Body of pancreas (tissue), 4 donors: ENCODE results near the gene ARHGEF40. TPM values are rescaled to one million over a fixed set of nuclear protein-coding genes. Genes with fewer than 3 reads are reported as not detected.

Experiments
- ATAC-seq: fragments of 150-250 bp; one replicate; pipeline ENCODE4 v1.9.1; 2016
- DNase-seq, 4 donors: peaks; one replicate each; pipeline ENCODE4 v3.0.0-alpha.2; 2019
- H3K27ac ChIP-seq, 4 donors: fragments of 200-600 bp; sonication (generic); 1 replicate in 3 of 4; 2 replicates in 1 of 4; pipeline versions ENCODE4 v1.5.1 to v1.6.1; 2016 to 2019; ENCODE audit warnings: mild to moderate bottlenecking in 1 of 4, mixed read lengths in 1 of 4, moderate library complexity in 1 of 4
- H3K27me3 ChIP-seq, 2 donors: fragments of 200-600 bp; sonication (generic); one replicate each; pipeline ENCODE4 v1.6.0; 2016; ENCODE audit warnings: mild to moderate bottlenecking in 1 of 2
- H3K36me3 ChIP-seq, 2 donors: fragments of 200-600 bp; sonication (generic); replicated peaks in 1 of 2; 2 replicates each; pipeline ENCODE4 v1.5.1; 2016; ENCODE audit warnings: low read depth in 2 of 2; ENCODE audit not compliant: insufficient read depth in 1 of 2
- H3K4me1 ChIP-seq: fragments of 200-600 bp; sonication (generic); one replicate; pipeline ENCODE4 v1.6.0; 2016
- H3K4me3 ChIP-seq, 2 donors: fragments of 200-600 bp; sonication (generic); 1 replicate in 1 of 2; 2 replicates in 1 of 2; pipeline ENCODE4 v1.5.1; 2016 to 2019
- H3K9me3 ChIP-seq, 3 donors: fragments of 200-600 bp; sonication (generic); 1 replicate in 2 of 3; 2 replicates in 1 of 3; pipeline ENCODE4 v1.5.1; 2016
- CTCF ChIP-seq, 7 experiments: fragments of 450-650 bp in 4 of 7; fragments of 200-600 bp in 3 of 7; sonication (generic) in 3 of 7; IDR thresholded peaks; one replicate each; pipeline ENCODE4 v1.5.1; 2016 to 2019; ENCODE audit warnings: antibody characterized with exemption in 7 of 7
- POLR2A ChIP-seq, 3 donors: fragments of 450-650 bp; IDR thresholded peaks; one replicate each; pipeline ENCODE4 v1.6.1; 2016; ENCODE audit warnings: antibody characterized with exemption in 3 of 3, mild to moderate bottlenecking in 2 of 3
- WGBS, 2 donors: methylation state at CpG; one replicate each; pipeline ENCODE4 v1.1.5; 2017; 5-methylcytosine and 5-hydroxymethylcytosine counted together
- intact Hi-C: fragments of 100-400 bp; cut with DNase I; formaldehyde crosslinking; loops from one replicate; pipeline ENCODE4 v1.15.1; 2023
- total RNA-seq, 2 donors: library from RNA; depleted of rRNA; stranded (reverse); fragments of >200 nt; gene quantifications; one replicate each; pipeline ENCODE4 v1.1.0, GENCODE V29; 2016

Gene ARHGEF40
- total RNA-seq: 100 to 1,000 TPM in 1 of 2 donors, 10 to 100 TPM in 1; 58.4 to 142 TPM

GRCh38 chr14:21070083-21070609, at the start of gene ARHGEF40:
ARHGEF40 (plus strand) TSS chr14:21070304; CDS start chr14:21070397, 93 bp downstream.
- Histone ChIP-seq H3K36me3 (no peaks in the 10 kb centered on the region), H3K4me1 (peaks cover 34% of the 10 kb centered on the region), H3K27me3 (no peaks in the 10 kb centered on the region), H3K27ac (peak within 1 kb of the TSS; percentile 78 to 90 (median 86)), H3K9me3 (no peaks in the 10 kb centered on the region), H3K4me3 (peak within 1 kb of the TSS; percentile 69 to 76)
- peak in 1 of 3 donors; percentile 42 for TF ChIP-seq POLR2A (IDR thresholded peaks at IDR 0.05)
- no peak for TF ChIP-seq CTCF (IDR thresholded peaks at IDR 0.05)
- ATAC-seq: peak; percentile 73
- 1% methylated on average over 5 to 62 of the region's 63 CpGs for WGBS, 2 donors
- peak; percentile 72 to 81 (median 78) for DNase-seq
- intact Hi-C loops: no loop called here

GRCh38 chr14:21020977-21021545, 49.0 kb upstream of the ARHGEF40 start:
- Histone ChIP-seq H3K36me3 (peaks cover 11 to 18% of the 10 kb centered on the region in 2 donors), H3K4me3 (no peak overlapping the region), H3K27me3 (no peaks in the 10 kb centered on the region), H3K9me3 (no peaks in the 10 kb centered on the region), H3K4me1 (peaks cover 33% of the 10 kb centered on the region), H3K27ac (peak overlapping the region in 1 of 4 donors; percentile 7)
- intact Hi-C loops: no loop called here
- WGBS, 2 donors: 70 to 87% methylated on average over 5 of the region's 5 CpGs
- ATAC-seq (no peak), DNase-seq (no peak)
- no peak for TF ChIP-seq POLR2A (IDR thresholded peaks at IDR 0.05)
- TF ChIP-seq CTCF (IDR thresholded peaks at IDR 0.05): no peak

- H3K27ac ChIP-seq: peak overlapping the region in 3 of 4 donors; percentile 22 to 77 (median 30)
- no peak overlapping the region for H3K4me3 ChIP-seq
- H3K4me1 ChIP-seq: peaks cover 33% of the 10 kb centered on the region
- ATAC-seq (no peak), DNase-seq (no peak)
- no peaks in the 10 kb centered on the region for H3K27me3 ChIP-seq
- intact Hi-C loops: no loop called here
- 71 to 81% methylated on average over 5 of the region's 5 CpGs for WGBS, 2 donors
- TF ChIP-seq CTCF (IDR thresholded peaks at IDR 0.05) (no peak), POLR2A (IDR thresholded peaks at IDR 0.05) (no peak)
- no peaks in the 10 kb centered on the region for H3K9me3 ChIP-seq
- H3K36me3 ChIP-seq: peaks cover 10 to 15% of the 10 kb centered on the region in 2 donors
Observed at GRCh38 chr14:21022686-21023085, 47.4 kb upstream of the ARHGEF40 start.

GRCh38 chr14:21023174-21023573, 46.9 kb upstream of the ARHGEF40 start:
- ATAC-seq: no peak
- Histone ChIP-seq H3K4me1 (peaks cover 33% of the 10 kb centered on the region), H3K27me3 (no peaks in the 10 kb centered on the region), H3K27ac (peak overlapping the region in 3 of 4 donors; percentile 72 to 77 (median 77)), H3K36me3 (peaks cover 5 to 11% of the 10 kb centered on the region in 2 donors), H3K4me3 (no peak overlapping the region), H3K9me3 (no peaks in the 10 kb centered on the region)
- no peak for TF ChIP-seq CTCF (IDR thresholded peaks at IDR 0.05)
- TF ChIP-seq POLR2A (IDR thresholded peaks at IDR 0.05): no peak
- intact Hi-C loops: no loop called here
- 57 to 65% methylated on average over 6 to 7 of the region's 7 CpGs for WGBS, 2 donors
- DNase-seq: no peak
